ENCODE data around the gene RAB11FIP3. TPM values are rescaled to one million over a fixed set of nuclear protein-coding genes. Genes with fewer than 3 reads are reported as not detected.

RAB11FIP3 gene, protein sequence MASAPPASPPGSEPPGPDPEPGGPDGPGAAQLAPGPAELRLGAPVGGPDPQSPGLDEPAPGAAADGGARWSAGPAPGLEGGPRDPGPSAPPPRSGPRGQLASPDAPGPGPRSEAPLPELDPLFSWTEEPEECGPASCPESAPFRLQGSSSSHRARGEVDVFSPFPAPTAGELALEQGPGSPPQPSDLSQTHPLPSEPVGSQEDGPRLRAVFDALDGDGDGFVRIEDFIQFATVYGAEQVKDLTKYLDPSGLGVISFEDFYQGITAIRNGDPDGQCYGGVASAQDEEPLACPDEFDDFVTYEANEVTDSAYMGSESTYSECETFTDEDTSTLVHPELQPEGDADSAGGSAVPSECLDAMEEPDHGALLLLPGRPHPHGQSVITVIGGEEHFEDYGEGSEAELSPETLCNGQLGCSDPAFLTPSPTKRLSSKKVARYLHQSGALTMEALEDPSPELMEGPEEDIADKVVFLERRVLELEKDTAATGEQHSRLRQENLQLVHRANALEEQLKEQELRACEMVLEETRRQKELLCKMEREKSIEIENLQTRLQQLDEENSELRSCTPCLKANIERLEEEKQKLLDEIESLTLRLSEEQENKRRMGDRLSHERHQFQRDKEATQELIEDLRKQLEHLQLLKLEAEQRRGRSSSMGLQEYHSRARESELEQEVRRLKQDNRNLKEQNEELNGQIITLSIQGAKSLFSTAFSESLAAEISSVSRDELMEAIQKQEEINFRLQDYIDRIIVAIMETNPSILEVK
- total RNA-seq (100 to 1,000 TPM in 1 of 5 donors, 10 to 100 TPM in 3, 1 to 10 TPM in 1; 6.7 to 102 (median 57.8) TPM), polyA plus RNA-seq (10 to 100 TPM; 15.4 to 19.7 (median 16.2) TPM)
- long read RNA-seq, donor 1, partial matches to known transcripts, result 7 of 7 reads
- long read RNA-seq, donor 1, other reads (novel, unspliced or antisense), result 0 of 7 reads
- long read RNA-seq, donor 2, partial matches to known transcripts, result 0 of 2 reads
- long read RNA-seq, donor 2, other reads (novel, unspliced or antisense), result 0 of 2 reads
- long read RNA-seq, donor 3, result 0 reads
- long read RNA-seq, donor 4, result 0 reads
- long read RNA-seq, donor 5, full-length matches to known transcripts, result 3 of 3 reads
- long read RNA-seq, donor 5, partial matches to known transcripts, result 0 of 3 reads
- long read RNA-seq, donor 5, other reads (novel, unspliced or antisense), result 0 of 3 reads
- long read RNA-seq, donor 6, partial matches to known transcripts, result 36 of 36 reads
- long read RNA-seq, donor 6, other reads (novel, unspliced or antisense), result 0 of 36 reads
- long read RNA-seq, donor 7, result 0 reads
- long read RNA-seq, donor 8, full-length matches to known transcripts, result 1 of 1 reads
- long read RNA-seq, donor 8, partial matches to known transcripts, result 0 of 1 reads
- long read RNA-seq, donor 8, other reads (novel, unspliced or antisense), result 0 of 1 reads
- long read RNA-seq, donor 9, result 0 reads
- long read RNA-seq, donor 10, result 0 reads

DNA sequence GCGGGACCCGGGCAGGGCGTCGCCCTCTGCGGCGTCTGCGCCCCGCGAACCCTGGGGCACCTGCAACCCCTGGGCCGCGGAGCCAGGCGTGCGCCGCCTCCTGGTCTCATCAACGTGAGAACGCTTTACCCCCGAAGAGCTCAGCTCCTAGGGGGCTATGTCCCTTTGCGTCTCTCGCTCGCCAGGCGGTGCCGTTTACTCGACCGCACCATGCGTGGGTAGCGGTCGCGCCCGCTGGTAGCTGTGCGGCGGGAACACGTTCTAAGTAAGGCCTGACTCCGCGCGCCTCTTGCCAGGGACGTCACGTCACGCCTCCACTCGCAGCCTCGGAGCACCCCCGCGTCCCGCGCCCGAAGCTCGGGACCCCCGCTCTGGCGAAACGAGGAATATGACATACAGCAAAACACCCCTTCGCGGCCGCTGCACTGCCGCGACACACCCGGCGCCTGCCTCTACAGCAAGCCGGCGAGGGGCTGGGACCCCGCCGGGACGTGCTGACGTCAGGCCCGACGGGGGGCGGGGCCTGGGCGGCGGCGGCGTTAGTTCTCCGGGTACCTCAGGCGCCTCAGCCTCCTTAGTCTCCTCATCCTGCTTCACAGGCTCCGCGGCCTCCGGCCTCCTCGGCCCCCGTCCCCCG, at the start of gene RAB11FIP3:
Gene RAB11FIP3, plus strand, starts transcription at position 568 of the 637 bp plus-strand sequence. CDS start 358 bp downstream, outside the sequence.
- Histone ChIP-seq H3K27ac (peak within 1 kb of the TSS; percentile 92 to 98 (median 95)), H3K4me3 (peak within 1 kb of the TSS; percentile 54 to 83 (median 69)), H3K9me3 (no peaks in the 10 kb centered on the region), H3K4me1 (peaks cover 21 to 57% (median 47%) of the 10 kb centered on the region in 4 donors), H3K27me3 (no peaks in the 10 kb centered on the region), H3K36me3 (no peaks in the 10 kb centered on the region)
- DNase-seq, result peak; percentile 80 to 94
- intact Hi-C loops (cut with DNase I; ENCODE audit: low total_unique reads), result no loop called here
- TF ChIP-seq POLR2A (IDR thresholded peaks at IDR 0.05) (peak in 1 of 4 donors; percentile 16), POLR2AphosphoS5 (IDR thresholded peaks at IDR 0.05) (peak; percentile 20 to 85 (median 78)), EP300 (IDR thresholded peaks at IDR 0.05) (no peak)
- TF ChIP-seq, protein P1, sequence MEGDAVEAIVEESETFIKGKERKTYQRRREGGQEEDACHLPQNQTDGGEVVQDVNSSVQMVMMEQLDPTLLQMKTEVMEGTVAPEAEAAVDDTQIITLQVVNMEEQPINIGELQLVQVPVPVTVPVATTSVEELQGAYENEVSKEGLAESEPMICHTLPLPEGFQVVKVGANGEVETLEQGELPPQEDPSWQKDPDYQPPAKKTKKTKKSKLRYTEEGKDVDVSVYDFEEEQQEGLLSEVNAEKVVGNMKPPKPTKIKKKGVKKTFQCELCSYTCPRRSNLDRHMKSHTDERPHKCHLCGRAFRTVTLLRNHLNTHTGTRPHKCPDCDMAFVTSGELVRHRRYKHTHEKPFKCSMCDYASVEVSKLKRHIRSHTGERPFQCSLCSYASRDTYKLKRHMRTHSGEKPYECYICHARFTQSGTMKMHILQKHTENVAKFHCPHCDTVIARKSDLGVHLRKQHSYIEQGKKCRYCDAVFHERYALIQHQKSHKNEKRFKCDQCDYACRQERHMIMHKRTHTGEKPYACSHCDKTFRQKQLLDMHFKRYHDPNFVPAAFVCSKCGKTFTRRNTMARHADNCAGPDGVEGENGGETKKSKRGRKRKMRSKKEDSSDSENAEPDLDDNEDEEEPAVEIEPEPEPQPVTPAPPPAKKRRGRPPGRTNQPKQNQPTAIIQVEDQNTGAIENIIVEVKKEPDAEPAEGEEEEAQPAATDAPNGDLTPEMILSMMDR (IDR thresholded peaks at IDR 0.05), result peak in 1 of 7 experiments; percentile 6
- 0 to 1% (median 0%) methylated on average over 25 to 77 of the region's 77 CpGs for WGBS, 5 donors

DNA sequence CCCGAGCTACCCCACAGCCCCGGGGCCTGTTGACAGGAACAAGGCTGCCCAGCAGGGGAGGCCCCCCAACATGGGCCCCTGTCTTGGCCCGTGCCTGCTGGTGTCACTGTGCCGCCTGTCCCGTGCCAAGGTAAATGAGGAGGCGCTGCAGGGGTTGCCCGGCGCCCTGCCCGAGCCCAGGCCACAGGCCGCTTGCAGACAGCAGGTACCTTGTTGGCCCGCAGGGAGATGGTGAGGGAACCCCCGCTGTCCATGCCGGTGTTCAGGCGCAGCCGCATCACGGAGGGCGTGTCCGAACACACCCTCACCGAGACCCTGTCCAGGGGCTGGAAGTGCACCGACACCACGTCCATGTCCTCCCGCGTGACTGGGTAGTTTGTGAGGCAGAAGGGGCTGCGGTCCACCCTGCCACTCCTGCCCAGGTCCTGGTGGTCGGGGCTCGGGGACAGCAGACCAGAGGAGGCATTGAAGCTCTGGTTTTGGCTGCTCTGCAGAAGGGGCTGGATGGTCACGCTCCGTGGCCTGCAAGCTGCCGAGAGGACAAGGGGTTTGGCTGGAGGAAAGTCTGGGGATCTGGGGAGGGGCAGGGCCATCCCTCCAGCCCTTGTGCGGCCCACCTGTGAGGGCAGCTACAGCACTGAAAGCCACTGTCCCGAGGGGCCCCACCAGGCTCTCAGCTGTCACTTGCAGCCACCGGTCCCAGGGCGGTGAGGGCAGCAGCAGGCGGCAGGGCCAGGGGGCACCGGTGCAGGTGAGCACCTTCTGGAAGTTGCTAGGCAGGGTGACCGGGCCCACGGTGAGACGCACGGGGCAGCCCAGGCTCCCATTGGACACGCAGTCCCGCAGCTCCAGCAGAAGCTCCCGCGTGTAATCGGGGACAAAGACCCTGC, 49.3 kb upstream of the RAB11FIP3 start:
- no peak for DNase-seq
- 88 to 96% (median 94%) methylated on average over 20 to 44 of the region's 44 CpGs for WGBS, 5 donors
- Histone ChIP-seq H3K27ac (no peak overlapping the region), H3K4me3 (no peak overlapping the region), H3K36me3 (peaks cover 48 to 68% (median 66%) of the 10 kb centered on the region in 4 donors), H3K27me3 (no peaks in the 10 kb centered on the region), H3K4me1 (peaks cover 25 to 34% (median 31%) of the 10 kb centered on the region in 4 donors), H3K9me3 (no peaks in the 10 kb centered on the region)
- intact Hi-C loops (cut with DNase I; ENCODE audit: low total_unique reads), result no loop called here
- TF ChIP-seq, protein P1 (IDR thresholded peaks at IDR 0.05), result no peak
- TF ChIP-seq EP300 (IDR thresholded peaks at IDR 0.05), result no peak
- TF ChIP-seq POLR2AphosphoS5 (IDR thresholded peaks at IDR 0.05), result no peak
- TF ChIP-seq POLR2A (IDR thresholded peaks at IDR 0.05), result no peak

DNA sequence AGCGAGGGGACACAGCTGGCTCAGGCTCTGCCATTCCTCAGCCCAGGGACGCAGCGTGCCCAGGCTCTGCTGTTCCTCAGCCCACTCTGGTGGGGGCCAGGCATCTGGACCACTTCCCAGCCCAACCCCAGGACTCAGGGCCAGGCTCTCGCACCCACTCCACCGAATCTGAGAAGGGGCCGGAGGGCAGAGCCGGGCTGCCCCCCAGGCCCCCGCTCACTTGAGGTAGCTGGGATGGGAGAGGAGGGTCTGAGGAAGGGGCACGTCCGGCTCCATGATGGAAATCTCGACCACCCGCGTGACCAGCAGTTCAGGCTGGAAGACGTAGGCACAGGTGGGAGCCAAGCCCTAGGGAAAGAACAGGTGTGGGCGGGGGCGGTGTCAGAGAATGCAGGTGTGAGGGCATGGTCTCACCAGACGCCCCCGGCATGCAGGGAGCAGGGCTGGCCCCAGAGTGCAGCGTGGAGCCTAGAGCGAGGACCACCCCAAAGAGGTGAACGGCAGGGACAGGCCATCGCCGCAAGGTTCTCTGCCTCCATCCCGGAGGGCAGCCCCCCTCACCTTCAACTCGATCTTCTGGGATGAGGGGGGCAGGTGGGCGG, 48.5 kb upstream of the RAB11FIP3 start:
- Histone ChIP-seq H3K4me3 (no peak overlapping the region), H3K36me3 (peaks cover 48 to 60% (median 58%) of the 10 kb centered on the region in 4 donors), H3K27me3 (no peaks in the 10 kb centered on the region), H3K27ac (no peak overlapping the region), H3K4me1 (peaks cover 25 to 31% (median 29%) of the 10 kb centered on the region in 4 donors), H3K9me3 (no peaks in the 10 kb centered on the region)
- TF ChIP-seq POLR2AphosphoS5 (IDR thresholded peaks at IDR 0.05) (no peak), POLR2A (IDR thresholded peaks at IDR 0.05) (no peak), EP300 (IDR thresholded peaks at IDR 0.05) (no peak)
- TF ChIP-seq, protein P1 (IDR thresholded peaks at IDR 0.05), result no peak
- WGBS, 5 donors, result 87 to 94% (median 91%) methylated on average over 14 to 26 of the region's 26 CpGs
- no peak for DNase-seq
- intact Hi-C loops (cut with DNase I; ENCODE audit: low total_unique reads), result no loop called here

Measured in stomach (tissue), 19 donors.